ENCODE data around the gene KBTBD13.
"Not testable (repeated sequence)": the region's sequence is repeated elsewhere in the genome, so short reads cannot be mapped to it uniquely, and the experiment has no call there.

Gene KBTBD13

GRCh38 chr15:65071381-65071811 is 5.2 kb upstream of the KBTBD13 start:
- DNase-seq, result no peak

- DNase-seq, result no peak
These were observed 4.5 kb upstream of the KBTBD13 start for GRCh38 chr15:65072027-65072426.

- DNase-seq, result no peak
These were observed 3.9 kb upstream of the KBTBD13 start for GRCh38 chr15:65072617-65073016.

- DNase-seq, result not testable (repeated sequence)
These were observed 1.6 kb upstream of the KBTBD13 start for GRCh38 chr15:65074946-65075345.

GRCh38 chr15:65075607-65076395 is 745 bp upstream of the KBTBD13 start:
- DNase-seq, result not testable (repeated sequence)

- DNase-seq, result no peak
These were observed 890 bp downstream of the KBTBD13 start for GRCh38 chr15:65077291-65077980.

GRCh38 chr15:65077981-65078352 is 1.4 kb downstream of the KBTBD13 start:
- peak; percentile 55 for DNase-seq

- DNase-seq, result no peak
These were observed 3.0 kb downstream of the KBTBD13 start for GRCh38 chr15:65079580-65079979.

- no peak for DNase-seq
These were observed 4.7 kb downstream of the KBTBD13 start for GRCh38 chr15:65081270-65081669.

- DNase-seq, result no peak
These were observed 5.2 kb downstream of the KBTBD13 start for GRCh38 chr15:65081758-65082157.

GRCh38 chr15:65082303-65082953 is 5.9 kb downstream of the KBTBD13 start:
- no peak for DNase-seq

- no peak for DNase-seq
These were observed 6.7 kb downstream of the KBTBD13 start for GRCh38 chr15:65083262-65083701.

GRCh38 chr15:65084500-65085206 is 8.1 kb downstream of the KBTBD13 start:
- DNase-seq, result no peak

- DNase-seq, result no peak
These were observed 8.7 kb downstream of the KBTBD13 start for GRCh38 chr15:65085207-65085753.

- DNase-seq, result peak; percentile 21
These were observed 9.6 kb downstream of the KBTBD13 start for GRCh38 chr15:65085990-65086679.

- no peak for DNase-seq
These were observed 10.2 kb downstream of the KBTBD13 start for GRCh38 chr15:65086680-65087111.

GRCh38 chr15:65087411-65087810 is 10.9 kb downstream of the KBTBD13 start:
- no peak for DNase-seq

- no peak for DNase-seq
These were observed 11.5 kb downstream of the KBTBD13 start for GRCh38 chr15:65087873-65088642.

GRCh38 chr15:65088643-65089021 is 12.1 kb downstream of the KBTBD13 start:
- no peak for DNase-seq

- no peak for DNase-seq
These were observed 12.8 kb downstream of the KBTBD13 start for GRCh38 chr15:65089206-65089824.
